ENCODE data around the gene ZNF521. TPM values are rescaled to one million over a fixed set of nuclear protein-coding genes. Genes with fewer than 3 reads are reported as not detected.

ZNF521 gene
- total and polyA plus RNA-seq, 2 donors (not counting 3 experiments of a cell fraction or from before 2014, with no cell fraction given), result 111 to 168 TPM

DNA sequence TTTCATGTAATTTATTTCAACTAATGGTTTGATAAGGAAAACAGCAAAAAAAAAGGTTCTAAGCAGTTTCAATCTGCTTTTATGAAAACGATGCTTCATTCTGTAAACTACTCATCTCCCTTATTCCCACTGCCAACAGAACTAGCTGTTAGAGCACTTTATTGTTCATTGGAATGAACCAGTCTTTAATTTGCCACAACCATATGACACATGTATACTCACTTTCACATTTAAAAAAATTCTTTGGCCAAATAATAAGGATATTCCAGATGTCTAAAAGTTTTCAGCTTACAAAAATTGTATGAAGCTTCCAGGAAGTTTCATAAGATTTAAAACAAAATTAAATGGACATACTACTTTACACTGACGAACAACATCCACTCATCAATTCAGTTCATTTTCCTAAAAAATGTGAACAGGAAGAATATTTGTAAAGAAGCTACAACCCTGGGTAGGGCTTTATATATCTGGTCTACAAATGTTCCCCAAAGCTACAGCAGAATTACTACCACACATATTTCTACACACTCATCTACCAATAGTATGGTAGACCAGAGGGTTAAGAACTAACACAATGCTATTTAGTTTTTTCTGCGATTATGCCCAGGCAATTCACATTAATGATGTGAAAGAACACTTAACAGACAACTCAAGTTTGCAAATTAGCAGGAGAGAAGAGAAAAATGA lies 37.7 kb downstream of the ZNF521 start:
- Histone ChIP-seq H3K9ac (replicated peaks; ENCODE audit: extremely low read depth, insufficient read depth, low read length) (no peak overlapping the region), H3K9me3 (replicated peaks; ENCODE audit: control insufficient read depth, insufficient read depth, low read length) (no peaks in the 10 kb centered on the region), H2AFZ (ENCODE audit: low read depth, low read length) (no peak overlapping the region), H3K79me2 (ENCODE audit: control insufficient read depth, insufficient read depth, low read length) (peaks cover 57% of the 10 kb centered on the region), H3K9me1 (replicated peaks; ENCODE audit: control insufficient read depth, extremely low read depth, insufficient read depth, low read length) (no peaks in the 10 kb centered on the region), H3K27ac (ENCODE audit: insufficient read depth, low read depth, low read length) (no peak overlapping the region), H3K36me3 (ENCODE audit: control insufficient read depth in 2 of 2, extremely low read depth in 1 of 2, insufficient read depth in 2 of 2, low read length in 2 of 2) (peaks cover 3 to 4% of the 10 kb centered on the region in 2 experiments), H3K4me3 (replicated peaks in 1 of 3; ENCODE audit: insufficient read depth in 1 of 3, low read depth in 1 of 3, low read length in 3 of 3) (no peak overlapping the region), H3K4me2 (ENCODE audit: insufficient read depth, low read length) (no peak overlapping the region), H3K27me3 (ENCODE audit: control insufficient read depth in 2 of 2, insufficient read depth in 2 of 2, low read length in 2 of 2) (no peaks in the 10 kb centered on the region), H4K20me1 (replicated peaks; ENCODE audit: control insufficient read depth, extremely low read depth, insufficient read depth, low read length) (no peaks in the 10 kb centered on the region), H3K4me1 (ENCODE audit: control insufficient read depth, extremely low read depth, insufficient read depth, low read length) (peaks cover 23% of the 10 kb centered on the region)
- POLR2A ChIA-PET, result interaction anchor here (1.0 kb wide), 1 partner anchor 8 kb away, joined by 3 read pairs; no protein-coding TSS in a partner anchor
- dilution Hi-C loops (cut with MboI; ENCODE audit: extremely low pct_ligation_motif_present, low sequenced_read_pairs), result no loop called here
- FAIRE-seq (no peak), DNase-seq (ENCODE audit: low read depth, low spot score) (no peak)
- CTCF ChIA-PET, result no interaction called here
- no TSS peak for BruUV-seq (replicated peaks)
- intact Hi-C loops (cut with micrococcal nuclease), result loop anchor here (5.0 kb wide), 1 partner anchor 518 kb away; no protein-coding TSS in a partner anchor
- TF ChIP-seq POLR2AphosphoS5 (IDR thresholded peaks at IDR 0.05; ENCODE audit: insufficient read depth, low read depth, low read length), result no peak
- TF ChIP-seq EZH2 (IDR thresholded peaks at IDR 0.05; ENCODE audit: borderline replicate concordance, low read depth, low read length, severe bottlenecking), result no peak
- TF ChIP-seq CTCF (IDR thresholded peaks at IDR 0.05; ENCODE audit: extremely low read depth in 1 of 2, insufficient read depth in 1 of 2, low read depth in 1 of 2, low read length in 2 of 2), result no peak
- TF ChIP-seq POLR2A (IDR thresholded peaks at IDR 0.05; ENCODE audit: low read depth, low read length), result no peak
- TF ChIP-seq MYC (IDR thresholded peaks at IDR 0.05; ENCODE audit: low read depth, low read length), result no peak
- no peak for TF ChIP-seq MAX (IDR thresholded peaks at IDR 0.05; ENCODE audit: insufficient read depth, insufficient read length)
- no peak for TF ChIP-seq GATA2 (IDR thresholded peaks at IDR 0.05; ENCODE audit: insufficient read depth, insufficient read length, low read depth, low read length)
- no peak for TF ChIP-seq JUN (IDR thresholded peaks at IDR 0.05; ENCODE audit: borderline replicate concordance, insufficient read depth, insufficient read length, low read depth)
- no peak for TF ChIP-seq FOS (IDR thresholded peaks at IDR 0.05; ENCODE audit: borderline replicate concordance, insufficient read depth, low read length)

Measured in endothelial cell of umbilical vein (primary cell).